ENCODE measurements around the gene DBNDD2. TPM values are rescaled to one million over a fixed set of nuclear protein-coding genes. Genes with fewer than 3 reads are reported as not detected.
A peak's percentile ranks its signal among the peaks of the same experiment; 100 is the strongest.

DBNDD2 gene
- total RNA-seq, 1 experiment from 2014 or later: 69.0 TPM

DNA sequence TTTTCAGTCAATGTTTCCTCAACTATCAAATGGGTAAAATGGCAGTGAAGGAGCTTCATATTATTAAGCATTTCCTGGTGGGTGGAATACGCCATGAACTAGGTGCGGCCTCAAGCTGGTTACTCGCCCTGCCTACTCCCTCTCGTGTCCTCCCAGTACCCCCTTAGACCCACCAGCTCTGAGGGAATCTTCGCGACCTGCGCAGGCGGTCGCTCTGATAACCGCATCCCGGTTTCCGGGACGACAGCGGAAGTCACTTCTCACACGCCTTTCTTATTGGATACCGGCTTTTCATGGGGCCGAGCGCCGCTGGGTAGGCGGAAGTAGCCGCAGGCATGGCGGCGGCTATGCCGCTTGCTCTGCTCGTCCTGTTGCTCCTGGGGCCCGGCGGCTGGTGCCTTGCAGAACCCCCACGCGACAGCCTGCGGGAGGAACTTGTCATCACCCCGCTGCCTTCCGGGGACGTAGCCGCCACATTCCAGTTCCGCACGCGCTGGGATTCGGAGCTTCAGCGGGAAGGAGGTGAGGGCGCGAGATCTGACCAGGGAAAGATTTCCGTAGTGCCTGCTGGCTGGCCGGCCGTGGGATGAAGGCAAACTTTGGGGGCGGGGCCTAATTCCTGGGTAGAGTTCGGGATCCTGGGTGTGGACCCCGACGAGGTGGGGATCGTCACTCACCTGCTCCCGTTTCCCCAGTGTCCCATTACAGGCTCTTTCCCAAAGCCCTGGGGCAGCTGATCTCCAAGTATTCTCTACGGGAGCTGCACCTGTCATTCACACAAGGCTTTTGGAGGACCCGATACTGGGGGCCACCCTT is 7.9 kb downstream of the DBNDD2 start, which contains the start of gene PIGT:
PIGT (plus strand) TSS at position 320 of the 816 bp plus-strand sequence; CDS start at position 336, 16 bp downstream.
- no peak for TF ChIP-seq EZH2 (IDR thresholded peaks at IDR 0.05; ENCODE audit: low read depth)
- no peak for TF ChIP-seq CTCF (conservative IDR thresholded peaks at IDR 0.05)
- ChIA-PET POLR2A (ENCODE audit: unreplicated experiment) (interaction anchor here (0.5 to 1.3 kb wide), 6 partner anchors 9 to 518 kb away, joined by 3 to 6 read pairs (median 3); no protein-coding TSS in a partner anchor), CTCF (interaction anchor here (0.6 to 1.3 kb wide), 5 partner anchors 9 to 98 kb away, joined by 3 to 5 read pairs (median 3); no protein-coding TSS in a partner anchor)
- DNase-seq: peak; percentile 81 to 85
- peak within 1 kb of the TSS; percentile 99 for H3K4me2 ChIP-seq
- peak within 1 kb of the TSS; percentile 76 for H3K4me3 ChIP-seq
- no peaks in the 10 kb centered on the region for H3K9me3 ChIP-seq (ENCODE audit: insufficient read depth, low read depth)
- no peaks in the 10 kb centered on the region for H3K9me2 ChIP-seq (ENCODE audit: insufficient read depth)
- peaks cover 10% of the 10 kb centered on the region; the same call in 1 of the 2 replicates for H3K36me3 ChIP-seq (ENCODE audit: low read depth)
- peaks cover 40% of the 10 kb centered on the region for H3F3A ChIP-seq (ENCODE audit: insufficient read depth, low read depth)
- peaks cover 47% of the 10 kb centered on the region for H3K4me1 ChIP-seq (replicated peaks; ENCODE audit: insufficient read depth)
- intact Hi-C loops (cut with micrococcal nuclease; ENCODE audit: unreplicated experiment): loop anchor here (5.0 kb wide), 1 partner anchor 94 kb away; no protein-coding TSS in a partner anchor
- H3K27me3 ChIP-seq (ENCODE audit: insufficient read depth, low read depth): no peaks in the 10 kb centered on the region
- H4K20me1 ChIP-seq (ENCODE audit: insufficient read depth): no peaks in the 10 kb centered on the region
- no TSS peak for BruUV-seq (replicated peaks)
- peaks cover 25% of the 10 kb centered on the region for H3K79me2 ChIP-seq (ENCODE audit: low read depth)
- peak within 1 kb of the TSS; percentile 35 for H3K27ac ChIP-seq
- H2AFZ ChIP-seq: peak within 1 kb of the TSS; percentile 83

- H2AFZ ChIP-seq: no peak overlapping the region
- peaks cover 14% of the 10 kb centered on the region; the same call in 1 of the 2 replicates for H3K36me3 ChIP-seq (ENCODE audit: low read depth)
- H3K4me2 ChIP-seq: peak overlapping the region; percentile 99
- peaks cover 44% of the 10 kb centered on the region for H3K4me1 ChIP-seq (replicated peaks; ENCODE audit: insufficient read depth)
- POLR2A ChIA-PET (ENCODE audit: unreplicated experiment): no interaction called here
- H3K27ac ChIP-seq: no peak overlapping the region
- H3F3A ChIP-seq (ENCODE audit: insufficient read depth, low read depth): peaks cover 43% of the 10 kb centered on the region
- peak overlapping the region; percentile 76 for H3K4me3 ChIP-seq
- no peaks in the 10 kb centered on the region for H4K20me1 ChIP-seq (ENCODE audit: insufficient read depth)
- no peaks in the 10 kb centered on the region for H3K27me3 ChIP-seq (ENCODE audit: insufficient read depth, low read depth)
- no peak for DNase-seq
- no peaks in the 10 kb centered on the region for H3K9me3 ChIP-seq (ENCODE audit: insufficient read depth, low read depth)
- CTCF ChIA-PET: no interaction called here
- intact Hi-C loops (cut with micrococcal nuclease; ENCODE audit: unreplicated experiment): loop anchor here (5.0 kb wide), 1 partner anchor 95 kb away; no protein-coding TSS in a partner anchor
- TF ChIP-seq EZH2 (IDR thresholded peaks at IDR 0.05; ENCODE audit: low read depth): no peak
- no peak for TF ChIP-seq CTCF (conservative IDR thresholded peaks at IDR 0.05)
- H3K9me2 ChIP-seq (ENCODE audit: insufficient read depth): no peaks in the 10 kb centered on the region
- BruUV-seq (replicated peaks): no TSS peak
- peaks cover 25% of the 10 kb centered on the region for H3K79me2 ChIP-seq (ENCODE audit: low read depth)
These were observed 8.8 kb downstream of the DBNDD2 start for GRCh38 chr20:45416917-45417316.

GRCh38 chr20:45419188-45420091 is 11.4 kb downstream of the DBNDD2 start:
- Histone ChIP-seq H3K79me2 (ENCODE audit: low read depth) (peaks cover 25% of the 10 kb centered on the region), H4K20me1 (ENCODE audit: insufficient read depth) (no peaks in the 10 kb centered on the region), H3K4me2 (peak overlapping the region; percentile 44), H3K9me2 (ENCODE audit: insufficient read depth) (no peaks in the 10 kb centered on the region), H3K4me3 (no peak overlapping the region), H3K4me1 (replicated peaks; ENCODE audit: insufficient read depth) (peaks cover 44% of the 10 kb centered on the region), H3K27ac (0 out of 2 replicates have a peak overlapping the region, but pooled peaks have one; percentile 15), H3K27me3 (ENCODE audit: insufficient read depth, low read depth) (no peaks in the 10 kb centered on the region), H3K9me3 (ENCODE audit: insufficient read depth, low read depth) (no peaks in the 10 kb centered on the region), H3F3A (ENCODE audit: insufficient read depth, low read depth) (peaks cover 26% of the 10 kb centered on the region), H3K36me3 (ENCODE audit: low read depth) (peaks cover 22% of the 10 kb centered on the region; the same call in 1 of the 2 replicates), H2AFZ (no peak overlapping the region)
- no TSS peak for BruUV-seq (replicated peaks)
- ChIA-PET POLR2A (ENCODE audit: unreplicated experiment) (interaction anchor here (0.6 to 0.9 kb wide), 4 partner anchors 12 to 788 kb away, joined by 3 to 7 read pairs (median 5); no protein-coding TSS in a partner anchor), CTCF (interaction anchor here (0.7 to 1.3 kb wide), 6 partner anchors 17 to 351 kb away, joined by 3 to 5 read pairs (median 4); no protein-coding TSS in a partner anchor)
- intact Hi-C loops (cut with micrococcal nuclease; ENCODE audit: unreplicated experiment): loop anchor here (1.0 to 5.0 kb wide), 2 partner anchors 46 to 97 kb away; no protein-coding TSS in a partner anchor
- TF ChIP-seq CTCF (conservative IDR thresholded peaks at IDR 0.05): no peak
- no peak for TF ChIP-seq EZH2 (IDR thresholded peaks at IDR 0.05; ENCODE audit: low read depth)
- DNase-seq: peak; percentile 78 to 91
